ENCODE results near the gene MCOLN1. TPM values are rescaled to one million over a fixed set of nuclear protein-coding genes. Genes with fewer than 3 reads are reported as not detected.

MCOLN1 gene
- polyA plus RNA-seq, 1 experiment: 12.8 TPM

DNA sequence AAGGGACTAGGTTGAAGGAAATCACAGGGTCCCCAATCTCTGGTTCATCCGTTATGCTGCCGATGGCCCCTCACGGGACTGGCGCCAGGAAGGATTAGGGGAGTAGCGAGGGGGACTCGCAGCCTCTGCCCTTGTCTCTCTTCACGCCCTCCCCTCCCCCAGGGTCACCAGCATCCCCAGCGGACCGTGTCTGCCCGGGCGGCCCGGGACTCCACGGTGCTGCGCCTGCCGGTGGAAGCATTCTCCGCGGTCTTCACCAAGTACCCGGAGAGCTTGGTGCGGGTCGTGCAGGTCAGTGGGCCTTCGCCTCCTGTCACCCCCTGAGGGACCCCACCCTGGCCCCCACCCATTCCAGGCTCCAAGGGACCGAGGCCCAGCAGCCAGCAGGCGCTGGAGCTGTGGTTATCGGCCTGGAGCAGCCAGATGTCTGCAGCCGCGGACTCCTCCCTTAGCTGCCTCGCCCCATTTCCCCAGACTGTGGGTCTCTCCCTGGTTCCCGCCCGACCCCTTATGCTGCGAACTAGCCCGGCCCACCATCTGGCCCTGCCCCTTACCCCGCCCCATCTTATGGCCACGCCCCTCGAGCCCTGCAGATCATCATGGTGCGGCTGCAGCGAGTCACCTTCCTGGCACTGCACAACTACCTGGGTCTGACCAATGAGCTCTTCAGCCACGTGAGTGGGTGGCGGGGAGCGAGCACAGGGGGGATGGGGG lies 18.5 kb downstream of the MCOLN1 start:
- Histone ChIP-seq H3K27ac (ENCODE audit: low read depth, low read length) (no peak overlapping the region), H3K27me3 (ENCODE audit: control insufficient read depth, insufficient read depth, low read length) (no peaks in the 10 kb centered on the region), H3K4me3 (ENCODE audit: low read depth, low read length) (no peak overlapping the region), H3K9me3 (ENCODE audit: control insufficient read depth, insufficient read depth, low read length) (peaks cover 17% of the 10 kb centered on the region; the same call in 1 of the 2 replicates)
- CTCF ChIA-PET: interaction anchor here (0.6 to 1.0 kb wide), 2 partner anchors 140 to 609 kb away, joined by 3 to 5 read pairs; partner anchors contain the start of gene TRAPPC5
- TF ChIP-seq, protein P1, sequence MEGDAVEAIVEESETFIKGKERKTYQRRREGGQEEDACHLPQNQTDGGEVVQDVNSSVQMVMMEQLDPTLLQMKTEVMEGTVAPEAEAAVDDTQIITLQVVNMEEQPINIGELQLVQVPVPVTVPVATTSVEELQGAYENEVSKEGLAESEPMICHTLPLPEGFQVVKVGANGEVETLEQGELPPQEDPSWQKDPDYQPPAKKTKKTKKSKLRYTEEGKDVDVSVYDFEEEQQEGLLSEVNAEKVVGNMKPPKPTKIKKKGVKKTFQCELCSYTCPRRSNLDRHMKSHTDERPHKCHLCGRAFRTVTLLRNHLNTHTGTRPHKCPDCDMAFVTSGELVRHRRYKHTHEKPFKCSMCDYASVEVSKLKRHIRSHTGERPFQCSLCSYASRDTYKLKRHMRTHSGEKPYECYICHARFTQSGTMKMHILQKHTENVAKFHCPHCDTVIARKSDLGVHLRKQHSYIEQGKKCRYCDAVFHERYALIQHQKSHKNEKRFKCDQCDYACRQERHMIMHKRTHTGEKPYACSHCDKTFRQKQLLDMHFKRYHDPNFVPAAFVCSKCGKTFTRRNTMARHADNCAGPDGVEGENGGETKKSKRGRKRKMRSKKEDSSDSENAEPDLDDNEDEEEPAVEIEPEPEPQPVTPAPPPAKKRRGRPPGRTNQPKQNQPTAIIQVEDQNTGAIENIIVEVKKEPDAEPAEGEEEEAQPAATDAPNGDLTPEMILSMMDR (IDR thresholded peaks at IDR 0.05; ENCODE audit: low read depth, low read length): no peak
- POLR2A ChIA-PET: interaction anchor here (0.6 kb wide), 1 partner anchor 132 kb away, joined by 4 read pairs; no protein-coding TSS in a partner anchor
- DNase-seq (ENCODE audit: low read depth, low spot score): no peak

DNA sequence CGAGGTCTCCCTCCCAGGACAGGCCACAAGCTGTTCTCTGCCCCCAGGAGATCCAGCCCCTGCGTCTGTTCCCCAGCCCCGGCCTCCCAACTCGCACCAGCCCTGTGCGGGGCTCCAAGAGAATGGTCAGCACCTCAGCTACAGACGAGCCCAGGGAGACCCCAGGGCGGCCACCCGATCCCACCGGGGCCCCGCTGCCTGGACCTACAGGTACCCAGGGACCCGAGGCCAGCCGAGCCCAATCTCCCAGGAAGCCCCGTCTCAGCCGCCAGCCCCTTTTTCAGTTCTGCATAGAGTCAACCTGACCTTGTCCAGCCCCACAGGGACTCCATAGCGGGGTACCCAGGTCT lies 19.0 kb downstream of the MCOLN1 start:
- Histone ChIP-seq H3K9me3 (ENCODE audit: control insufficient read depth, insufficient read depth, low read length) (peaks cover 17% of the 10 kb centered on the region; the same call in 1 of the 2 replicates), H3K4me3 (ENCODE audit: low read depth, low read length) (no peak overlapping the region), H3K27me3 (ENCODE audit: control insufficient read depth, insufficient read depth, low read length) (no peaks in the 10 kb centered on the region), H3K27ac (ENCODE audit: low read depth, low read length) (no peak overlapping the region)
- DNase-seq (ENCODE audit: low read depth, low spot score): no peak
- TF ChIP-seq, protein P1 (IDR thresholded peaks at IDR 0.05; ENCODE audit: low read depth, low read length): no peak
- ChIA-PET CTCF (interaction anchor here (1.0 kb wide), 1 partner anchor 139 kb away, joined by 3 read pairs; the partner anchor contains the start of gene TRAPPC5), POLR2A (no interaction called here)

DNA sequence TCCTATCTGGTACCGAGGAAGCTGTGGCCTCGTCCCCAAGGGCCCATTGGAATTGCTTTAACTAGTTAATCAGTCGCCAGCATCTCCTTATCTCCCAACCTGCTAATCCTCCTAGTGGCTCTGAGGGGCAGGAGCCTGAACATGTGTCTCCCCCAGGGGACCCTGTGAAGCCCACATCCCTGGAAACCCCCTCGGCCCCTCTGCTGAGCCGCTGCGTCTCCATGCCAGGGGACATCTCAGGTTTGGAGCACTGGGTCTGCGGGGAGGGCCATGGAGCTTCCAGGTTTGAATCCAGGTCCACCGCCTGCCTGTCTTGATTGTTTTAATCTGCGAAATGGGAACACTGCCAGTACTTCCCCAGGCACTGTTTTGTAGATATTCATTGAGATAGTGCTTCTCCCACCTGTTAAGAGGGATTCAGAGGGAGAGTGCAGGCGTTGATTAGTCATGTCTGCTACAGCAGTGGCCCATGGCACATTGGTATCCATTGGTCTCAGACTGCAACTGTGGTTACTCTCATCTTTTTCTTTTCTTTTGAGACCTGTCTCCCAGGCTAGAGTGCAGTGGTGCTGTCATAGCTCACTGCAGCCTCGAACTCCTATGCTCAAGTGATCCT lies 19.5 kb downstream of the MCOLN1 start:
- POLR2A ChIA-PET: no interaction called here
- TF ChIP-seq, protein P1 (IDR thresholded peaks at IDR 0.05; ENCODE audit: low read depth, low read length): no peak
- DNase-seq (ENCODE audit: low read depth, low spot score): no peak
- CTCF ChIA-PET: no interaction called here
- H3K27ac ChIP-seq (ENCODE audit: low read depth, low read length): no peak overlapping the region
- H3K4me3 ChIP-seq (ENCODE audit: low read depth, low read length): no peak overlapping the region
- H3K27me3 ChIP-seq (ENCODE audit: control insufficient read depth, insufficient read depth, low read length): no peaks in the 10 kb centered on the region
- peaks cover 17% of the 10 kb centered on the region; the same call in 1 of the 2 replicates for H3K9me3 ChIP-seq (ENCODE audit: control insufficient read depth, insufficient read depth, low read length)

DNA sequence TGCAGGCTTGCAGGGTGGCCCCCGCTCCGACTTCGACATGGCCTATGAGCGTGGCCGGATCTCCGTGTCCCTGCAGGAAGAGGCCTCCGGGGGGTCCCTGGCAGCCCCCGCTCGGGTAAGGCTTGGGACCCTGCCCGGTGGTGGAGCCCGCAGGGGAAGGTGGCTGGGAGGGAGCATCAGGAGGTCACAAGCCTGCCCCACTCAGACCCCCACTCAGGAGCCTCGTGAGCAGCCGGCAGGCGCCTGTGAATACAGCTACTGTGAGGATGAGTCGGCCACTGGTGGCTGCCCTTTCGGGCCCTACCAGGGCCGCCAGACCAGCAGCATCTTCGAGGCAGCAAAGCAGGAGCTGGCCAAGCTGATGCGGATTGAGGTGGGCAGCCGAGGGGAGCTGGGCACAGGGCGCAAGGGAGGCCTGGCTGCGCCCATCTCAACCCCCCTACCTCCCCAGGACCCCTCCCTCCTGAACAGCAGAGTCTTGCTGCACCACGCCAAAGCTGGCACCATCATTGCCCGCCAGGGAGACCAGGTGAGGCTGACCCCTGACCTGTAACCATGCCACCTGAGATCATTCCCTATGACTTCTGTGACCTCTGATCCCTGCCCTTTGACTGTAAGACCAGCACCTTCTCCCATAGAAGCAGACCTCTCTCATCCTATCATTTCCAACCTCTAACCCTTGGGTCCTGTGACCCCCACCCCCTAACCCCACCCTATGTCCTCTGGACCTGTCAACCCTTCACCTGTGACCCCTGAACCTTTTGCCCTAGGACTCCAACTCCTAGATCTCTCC lies 20.3 kb downstream of the MCOLN1 start:
- ChIA-PET POLR2A (interaction anchor here (0.7 kb wide), 1 partner anchor 115 kb away, joined by 4 read pairs; no protein-coding TSS in a partner anchor), CTCF (no interaction called here)
- TF ChIP-seq, protein P1 (IDR thresholded peaks at IDR 0.05; ENCODE audit: low read depth, low read length): no peak
- Histone ChIP-seq H3K27me3 (ENCODE audit: control insufficient read depth, insufficient read depth, low read length) (no peaks in the 10 kb centered on the region), H3K27ac (ENCODE audit: low read depth, low read length) (no peak overlapping the region), H3K9me3 (ENCODE audit: control insufficient read depth, insufficient read depth, low read length) (peaks cover 17% of the 10 kb centered on the region; the same call in 1 of the 2 replicates), H3K4me3 (ENCODE audit: low read depth, low read length) (no peak overlapping the region)
- DNase-seq (ENCODE audit: low read depth, low spot score): no peak
